Islet of Langerhans (tissue), 1 donor: Measurements from ENCODE around the gene TMEM120B.
"Not testable (repeated sequence)": the region's sequence is repeated elsewhere in the genome, so short reads cannot be mapped to it uniquely, and the experiment has no call there.

Source experiments
- FAIRE-seq: peaks from one replicate; lab custom pipeline; 2011; peaks lifted over from hg19 to GRCh38; lab: Jason Lieb, UNC

The TMEM120B gene

GRCh38 chr12:121709478-121709961 is 3.0 kb upstream of the TMEM120B start:
- FAIRE-seq = no peak

GRCh38 chr12:121711361-121712189 is 977 bp upstream of the TMEM120B start:
- FAIRE-seq = no peak

GRCh38 chr12:121712190-121712460 is 427 bp upstream of the TMEM120B start:
- FAIRE-seq = no peak

- FAIRE-seq = no peak
Observed at GRCh38 chr12:121713257-121713777, 765 bp downstream of the TMEM120B start.

GRCh38 chr12:121713793-121714192 is 1.2 kb downstream of the TMEM120B start:
- no peak for FAIRE-seq

GRCh38 chr12:121715055-121715454 is 2.5 kb downstream of the TMEM120B start:
- not testable (repeated sequence) for FAIRE-seq

DNA sequence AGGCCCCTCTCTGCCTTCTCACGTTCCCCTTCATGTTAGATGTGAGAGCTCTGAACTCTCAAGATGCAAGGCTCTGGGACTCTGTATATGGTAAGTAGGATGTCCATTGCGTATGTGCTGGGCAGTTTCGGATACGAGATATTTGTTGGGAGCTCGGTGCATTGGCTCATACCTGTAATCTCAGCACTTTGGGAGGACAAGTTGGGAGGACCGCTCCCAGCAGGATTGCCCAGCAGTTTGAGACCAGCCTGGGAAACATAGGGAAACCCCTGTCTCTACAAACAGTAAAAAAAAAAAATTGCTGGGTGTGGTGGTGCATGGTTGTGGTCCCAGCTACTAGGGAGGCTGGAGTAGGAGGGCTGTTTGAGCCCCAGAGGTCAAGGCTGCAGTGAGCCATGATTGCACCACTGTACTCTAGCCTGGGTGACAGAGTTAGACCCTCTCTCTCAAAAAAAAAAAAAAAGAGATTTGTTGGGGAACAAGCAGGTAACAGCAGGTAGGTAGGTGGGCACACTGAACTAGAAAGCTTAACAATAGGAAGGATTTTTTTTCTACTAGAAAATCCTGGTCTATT is 3.4 kb downstream of the TMEM120B start:
- no peak for FAIRE-seq

GRCh38 chr12:121717041-121717699 is 4.6 kb downstream of the TMEM120B start:
- no peak for FAIRE-seq

DNA sequence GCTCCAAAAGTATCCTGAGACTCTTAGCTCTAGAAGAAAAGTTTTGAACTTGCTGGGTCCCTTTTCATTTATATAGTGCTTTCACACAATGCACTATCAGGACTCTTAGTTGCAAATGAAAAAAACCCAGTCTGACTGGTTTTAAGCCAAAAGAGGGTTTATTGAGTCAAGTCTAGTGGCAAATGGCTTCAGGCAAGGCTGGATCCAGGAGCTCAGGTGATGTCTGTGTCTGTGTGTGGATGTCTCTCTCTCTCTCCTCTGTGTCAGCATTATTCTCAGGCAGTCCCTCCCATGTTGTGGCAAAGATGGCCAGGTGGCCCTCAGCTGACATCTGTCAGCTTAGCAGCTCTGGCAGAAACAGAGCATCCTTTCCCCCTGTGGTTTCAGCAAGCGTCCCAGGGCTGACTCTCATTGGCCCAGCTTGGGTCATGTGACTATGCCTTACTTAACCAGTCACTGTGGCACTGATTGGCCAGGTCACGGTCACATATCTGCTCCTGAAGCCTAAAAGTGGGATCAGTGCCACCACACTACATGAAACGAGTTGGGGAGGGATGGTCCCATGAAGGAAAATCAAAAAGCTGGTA is 6.2 kb downstream of the TMEM120B start:
- no peak for FAIRE-seq

- FAIRE-seq = no peak
Observed at GRCh38 chr12:121719926-121720414, 7.4 kb downstream of the TMEM120B start.

- FAIRE-seq = no peak
Observed at GRCh38 chr12:121720762-121721161, 8.2 kb downstream of the TMEM120B start.

- FAIRE-seq = no peak
Observed at GRCh38 chr12:121722511-121722910, 10.0 kb downstream of the TMEM120B start.

GRCh38 chr12:121723200-121723599 is 10.6 kb downstream of the TMEM120B start:
- no peak for FAIRE-seq

DNA sequence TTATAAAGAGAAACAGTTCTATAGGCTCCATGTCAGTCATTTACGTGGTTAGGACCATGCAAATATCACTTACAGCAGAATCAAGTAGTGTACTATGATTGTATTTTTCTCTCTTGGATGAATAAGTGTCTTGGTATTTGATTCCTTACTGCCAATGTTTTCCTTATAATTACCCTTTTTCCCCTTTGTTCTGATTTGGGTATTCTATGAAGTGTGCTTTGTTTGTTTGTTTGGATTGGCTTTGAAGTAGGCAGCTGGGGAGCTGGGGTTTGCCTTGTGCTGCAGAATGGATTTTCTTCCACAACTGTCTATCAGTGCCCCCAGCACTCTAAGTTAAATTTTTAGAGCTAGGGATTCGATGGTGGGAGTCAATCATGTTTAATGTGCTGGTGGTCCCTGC is 12.4 kb downstream of the TMEM120B start:
- FAIRE-seq = no peak

DNA sequence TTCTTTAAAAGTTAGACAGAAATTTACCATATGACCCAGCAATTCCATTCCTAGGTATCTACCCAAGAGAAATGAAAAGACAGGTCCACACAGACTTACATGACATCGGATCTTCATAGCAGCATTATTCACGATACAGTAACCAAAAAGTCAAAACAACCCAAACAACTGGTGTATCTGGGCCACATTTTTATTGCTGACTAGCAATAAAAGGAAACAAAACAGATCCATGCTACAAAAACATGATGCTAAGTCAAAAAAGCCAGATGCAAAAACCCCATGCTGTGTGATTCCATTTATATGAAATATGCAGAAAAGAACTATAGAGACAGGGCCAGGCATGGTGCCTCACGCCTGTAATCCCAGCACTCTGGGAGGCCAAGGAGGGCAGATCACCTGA is 12.9 kb downstream of the TMEM120B start:
- no peak for FAIRE-seq

DNA sequence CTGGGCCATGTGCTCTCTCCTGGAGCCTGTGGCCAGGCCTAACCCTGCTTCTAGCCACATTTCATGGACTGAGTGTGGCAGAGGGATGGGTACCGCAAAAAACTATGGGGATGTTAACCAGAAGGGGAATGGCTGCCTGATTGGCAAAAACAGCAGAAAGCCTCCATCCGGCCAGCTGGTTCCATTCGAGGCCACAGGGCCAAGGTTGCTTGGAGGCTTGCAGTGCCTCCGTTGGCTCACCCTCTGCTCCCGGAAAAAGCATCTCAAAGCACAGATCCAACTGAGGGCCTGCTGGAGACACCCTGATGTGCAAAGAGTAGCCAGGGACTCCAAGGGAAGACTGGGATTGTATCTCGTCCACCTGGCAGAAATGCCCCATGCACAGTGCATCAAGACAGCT is 16.5 kb downstream of the TMEM120B start:
- FAIRE-seq = no peak

GRCh38 chr12:121731473-121731872 is 18.9 kb downstream of the TMEM120B start:
- no peak for FAIRE-seq

DNA sequence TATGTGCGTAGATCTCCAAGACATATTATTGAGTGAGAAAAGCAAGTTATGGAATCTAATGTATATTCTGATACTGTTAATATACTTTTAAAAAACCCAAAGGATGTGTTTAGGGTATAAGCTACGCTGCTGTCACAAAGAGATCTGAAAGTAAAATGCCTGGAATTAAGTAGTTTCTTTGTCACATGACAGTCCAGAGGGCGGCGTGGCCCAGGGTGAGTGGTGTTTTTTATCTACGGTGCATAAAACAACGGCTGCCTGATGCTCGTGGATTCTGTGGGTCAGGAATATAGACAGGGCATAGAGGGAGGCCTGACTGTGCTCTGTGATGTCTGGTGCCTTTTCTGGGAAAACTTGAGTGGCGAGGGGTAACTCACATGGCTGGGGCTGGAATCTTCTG is 21.3 kb downstream of the TMEM120B start:
- FAIRE-seq = no peak

DNA sequence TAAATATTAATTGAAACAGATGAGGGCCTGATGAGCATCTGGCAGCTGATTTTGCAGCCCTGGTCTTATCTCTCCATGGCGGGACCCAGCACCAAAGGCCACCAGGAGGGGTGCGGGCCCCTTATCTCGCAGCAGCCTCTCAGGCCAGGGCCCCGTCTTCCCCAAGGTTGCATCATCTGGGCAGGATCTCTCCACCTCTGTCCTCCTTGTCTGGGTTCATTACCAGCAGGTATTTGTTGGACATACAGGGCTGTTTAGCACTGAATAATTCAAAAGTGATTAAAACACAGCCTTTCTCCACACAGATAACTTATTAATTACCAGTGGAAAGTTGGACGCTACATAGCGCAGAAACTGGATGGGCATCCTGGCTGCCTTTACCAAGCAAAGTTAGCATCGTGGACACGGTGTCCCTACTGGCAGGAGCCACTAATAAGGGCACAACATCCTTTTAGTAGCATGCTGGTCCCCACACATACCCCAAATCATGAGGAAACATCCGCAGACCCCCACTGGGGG is 25.8 kb downstream of the TMEM120B start:
- no peak for FAIRE-seq

- FAIRE-seq = no peak
Observed at GRCh38 chr12:121740847-121741246, 28.3 kb downstream of the TMEM120B start.

GRCh38 chr12:121741743-121742142 is 29.2 kb downstream of the TMEM120B start:
- no peak for FAIRE-seq

GRCh38 chr12:121745545-121745944 is 33.0 kb downstream of the TMEM120B start:
- FAIRE-seq = not testable (repeated sequence)

DNA sequence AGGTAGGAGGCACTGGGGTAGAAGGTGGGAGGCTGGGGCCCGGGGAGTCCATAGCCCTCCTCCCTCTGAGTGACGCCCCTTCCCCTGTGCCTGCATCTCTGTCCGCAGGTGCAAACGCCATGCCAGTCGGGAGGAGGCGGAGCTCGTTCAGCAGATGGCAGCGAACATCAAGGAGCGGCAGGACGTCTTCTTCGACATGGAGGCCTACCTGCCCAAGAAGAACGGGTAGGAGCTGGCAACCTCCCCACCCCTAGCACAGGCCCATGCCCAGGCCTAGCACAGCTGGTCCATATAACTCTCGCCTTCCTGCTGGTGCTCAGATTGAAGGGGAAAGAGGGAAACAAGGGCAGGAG is 35.6 kb downstream of the TMEM120B start:
- no peak for FAIRE-seq
